GM12878 (cell line): ENCODE results near the gene QPRT. TPM values are rescaled to one million over a fixed set of nuclear protein-coding genes. Genes with fewer than 3 reads are reported as not detected.

Source experiments
- ATAC-seq: fragments of 200-7000 bp; cut with Tn5 transposase; 3 replicates; pipeline ENCODE4 v1.9.1; 2020; ENCODE audit warnings: mild to moderate bottlenecking, moderate library complexity
- BruUV-seq: library from RNA; stranded (reverse); fragments of 400-500 nt; replicated peaks from 2 replicates; lab custom pipeline; 2021; lab: Mats Ljungman, UMichigan
- CTCF ChIA-PET: fragments of 300-600 bp; sonication (Branson Sonifier 250); formaldehyde crosslinking; extraction: SDS; loops from one replicate; lab custom pipeline; 2021; ENCODE audit warnings: inconsistent platforms; lab: Yijun Ruan, JAX
- POLR2A ChIA-PET: fragments of 350-600 bp; formaldehyde crosslinking; extraction: SDS; loops from one replicate; lab custom pipeline; 2021; ENCODE audit warnings: inconsistent platforms; lab: Charles Lee
- RAD21 ChIA-PET: fragments of 300-600 bp; sonication (Branson Sonifier 250); formaldehyde crosslinking; loops from one replicate; lab custom pipeline; 2023; ENCODE audit warnings: antibody characterized with exemption; ENCODE audit not compliant: unreplicated experiment; lab: Charles Lee
- SMC1A ChIA-PET: fragments of 300-600 bp; sonication (Branson Sonifier 250); formaldehyde crosslinking; loops from one replicate; lab custom pipeline; 2023; ENCODE audit not compliant: unreplicated experiment, uncharacterized antibody; lab: Charles Lee
- DNase-seq: peaks from one replicate; pipeline ENCODE4 v3.0.0-alpha.2; 2011; ENCODE audit warnings: low read depth, low spot score
- FAIRE-seq: peaks from 3 replicates; lab custom pipeline; 2011; peaks lifted over from hg19 to GRCh38; lab: Jason Lieb, UNC
- H2AFZ ChIP-seq: 2 replicates; pipeline ENCODE4 v1.6.0; 2011; ENCODE audit warnings: low read depth, low read length, control low read depth; ENCODE audit not compliant: control insufficient read depth
- H3K27ac ChIP-seq: 2 replicates; pipeline ENCODE4 v1.5.1; 2011; ENCODE audit warnings: control low read depth; ENCODE audit not compliant: control insufficient read depth, insufficient read depth
- H3K27me3 ChIP-seq, 2 experiments: replicated peaks in 1 of 2; 2 replicates each; pipeline versions ENCODE4 v1.6.0 to v1.6.1; 2011; ENCODE audit warnings: low read length in 1 of 2; ENCODE audit not compliant: control insufficient read depth in 2 of 2, insufficient read depth in 2 of 2
- H3K36me3 ChIP-seq, 2 experiments: 2 replicates each; pipeline ENCODE4 v1.5.1; 2011; ENCODE audit warnings: low read length in 1 of 2; ENCODE audit not compliant: control insufficient read depth in 2 of 2, insufficient read depth in 2 of 2
- H3K4me1 ChIP-seq: 2 replicates; pipeline ENCODE4 v1.6.1; 2011; ENCODE audit warnings: mild to moderate bottlenecking, low read length, moderate library complexity, mixed read lengths; ENCODE audit not compliant: control insufficient read depth, insufficient read depth
- H3K4me2 ChIP-seq: 2 replicates; pipeline ENCODE4 v1.6.0; 2011; ENCODE audit warnings: control low read depth; ENCODE audit not compliant: control insufficient read depth, insufficient read depth
- H3K4me3 ChIP-seq: fragments of 200-600 bp; sonication (generic); 2 replicates; pipeline ENCODE4 v1.5.1; 2016
- H3K79me2 ChIP-seq: 2 replicates; pipeline ENCODE4 v1.6.0; 2011; ENCODE audit warnings: low read length; ENCODE audit not compliant: control insufficient read depth, insufficient read depth
- H3K9ac ChIP-seq: 2 replicates; pipeline ENCODE4 v1.8.0; 2011; ENCODE audit warnings: low read length, control low read depth, mixed read lengths; ENCODE audit not compliant: control insufficient read depth, insufficient read depth
- H3K9me3 ChIP-seq: replicated peaks from 3 replicates; pipeline ENCODE4 v1.5.1; 2011; ENCODE audit warnings: mild to moderate bottlenecking, low read length; ENCODE audit not compliant: control insufficient read depth, insufficient read depth
- H4K20me1 ChIP-seq: 2 replicates; pipeline ENCODE4 v1.6.0; 2011; ENCODE audit not compliant: control insufficient read depth, insufficient read depth
- FOS ChIP-seq: IDR thresholded peaks from 3 replicates; pipeline ENCODE4 v1.6.1; 2011; ENCODE audit warnings: borderline replicate concordance; ENCODE audit not compliant: insufficient read length; ENCODE audit errors: extremely low read depth
- IKZF1 ChIP-seq: fragments of 450-650 bp; conservative IDR thresholded peaks from 2 replicates; pipeline ENCODE4 v1.6.1; 2017; ENCODE audit warnings: antibody characterized with exemption, mild to moderate bottlenecking
- WGBS: methylation state at CpG from one replicate; pipeline ENCODE4 v1.1.6; 2016; ENCODE audit warnings: low lambda C conversion rate; ENCODE audit not compliant: insufficient replicate concordance, insufficient coverage; ENCODE audit errors: missing lambda C conversion rate; 5-methylcytosine and 5-hydroxymethylcytosine counted together
- in situ Hi-C: fragments of 300-500 bp; cut with MboI; formaldehyde crosslinking; loops from 9 replicates; pipeline ENCODE4 v1.14.3; 2018; ENCODE audit warnings: mixed read lengths
- intact Hi-C: fragments of 100-400 bp; cut with micrococcal nuclease; formaldehyde crosslinking; loops from one replicate; pipeline ENCODE4 v1.14.2; 2022; ENCODE audit not compliant: unreplicated experiment
- polyA plus RNA-seq, 11 experiments: library from polyadenylated mRNA; depleted of rRNA in 4 of 11; unstranded in 6 of 11; stranded (reverse) in 5 of 11; fragments of >200 nt; fragmentation: Nextera tagmentation in 4 of 11; fragmentation: Illumina TruSeq in 1 of 11; extraction: Ambion mirVana in 4 of 11; extraction: Trizol in 1 of 11; gene quantifications; 1 replicate in 1 of 11; 2 replicates in 10 of 11; pipeline versions ENCODE4 v1.2.1 to v1.2.3, GENCODE V29; 2011 to 2016; ENCODE audit warnings: inconsistent platforms in 2 of 11, missing spikeins in 2 of 11, low read depth in 1 of 11
- total RNA-seq, 4 experiments: library from RNA; depleted of rRNA in 3 of 4; stranded (reverse); fragments of >200 nt in 3 of 4; fragmentation: Illumina TruSeq in 1 of 4; extraction: Trizol in 1 of 4; gene quantifications; 2 replicates each; pipeline versions ENCODE4 v1.2.1 to v1.2.3, GENCODE V29; 2013 to 2021
- TF ChIP-seq, protein P1 (sequence below): fragments of 450-650 bp; IDR thresholded peaks from 2 replicates; pipeline ENCODE4 v1.6.1; 2017; ENCODE audit warnings: mild to moderate bottlenecking

The QPRT gene
- total and polyA plus RNA-seq, 10 of the 15 experiments (the other 5 are each of a cell fraction or from before 2014, with no cell fraction given): 2.7 to 43.0 (median 31.3) TPM

DNA sequence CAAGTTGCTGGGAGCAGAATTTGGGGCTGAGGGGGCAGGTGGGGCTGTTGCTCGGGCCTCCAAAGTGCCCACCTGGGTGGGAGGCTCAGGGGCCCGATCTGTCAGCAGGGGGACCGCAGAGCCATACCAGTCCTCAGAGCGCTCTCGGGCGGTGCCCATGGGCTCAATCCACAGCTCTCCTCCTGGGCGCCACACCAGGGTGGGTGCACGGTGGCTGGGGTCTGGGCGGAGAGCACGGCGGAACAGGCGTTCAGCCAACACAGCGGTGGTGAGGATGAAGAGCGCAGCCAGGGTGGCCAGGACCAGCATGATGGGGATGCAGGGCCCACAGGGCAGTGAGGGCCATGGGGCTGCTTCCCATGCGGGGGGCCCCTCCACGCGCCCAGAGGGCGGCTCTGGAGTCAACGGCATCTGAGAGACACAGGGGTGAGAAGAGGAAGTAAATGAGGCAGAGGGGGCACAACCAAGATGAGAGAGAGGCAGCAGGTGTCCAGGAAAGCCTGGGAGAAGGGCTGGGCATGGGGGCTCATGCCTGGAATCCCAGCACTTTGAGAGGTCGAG lies 65.6 kb downstream of the QPRT start:
- H3K4me1 ChIP-seq: peaks cover 39% of the 10 kb centered on the region
- CTCF ChIA-PET: interaction anchor here (0.9 to 1.6 kb wide), 2 partner anchors 13 to 75 kb away, joined by 3 to 4 read pairs; partner anchors contain the start of gene MVP
- whole genome bisulfite sequencing: 75% methylated on average over 19 of the region's 20 CpGs

More for the DNA sequence above, 65.6 kb downstream of the QPRT start:
- Histone ChIP-seq H3K27me3 (no peaks in the 10 kb centered on the region), H3K4me3 (peak overlapping the region; percentile 62; the same call in 1 of the 2 replicates), H2AFZ (no peak overlapping the region), H4K20me1 (no peaks in the 10 kb centered on the region; the same call in 1 of the 2 replicates), H3K79me2 (peaks cover 10% of the 10 kb centered on the region), H3K9me3 (no peaks in the 10 kb centered on the region; the same call in 2 of the 3 replicates), H3K4me2 (peak overlapping the region; percentile 93), H3K9ac (peak overlapping the region; percentile 83), H3K27ac (peak overlapping the region; percentile 90), H3K36me3 (no peaks in the 10 kb centered on the region; a peak in 2 of 4 replicates)
- SMC1A ChIA-PET: interaction anchor here (1.0 kb wide), 2 partner anchors 12 to 14 kb away, joined by 3 to 4 read pairs; no protein-coding TSS in a partner anchor
- DNase-seq (no peak), ATAC-seq (no peak; the same call in 2 of the 3 replicates), FAIRE-seq (no peak)
- POLR2A ChIA-PET: interaction anchor here (1.2 to 3.4 kb wide), 5 partner anchors 10 to 76 kb away, joined by 3 to 20 read pairs (median 5); partner anchors contain the start of genes KIF22 and MVP
- intact Hi-C loops: loop anchor here (5.0 kb wide), 1 partner anchor 38 kb away; no protein-coding TSS in a partner anchor
- in situ Hi-C loops: no loop called here
- RAD21 ChIA-PET: interaction anchor here (0.8 to 1.5 kb wide), 5 partner anchors 10 to 71 kb away, joined by 3 to 9 read pairs (median 3); partner anchors contain the start of gene PAGR1
- BruUV-seq: no TSS peak
- TF ChIP-seq FOS: no peak
- TF ChIP-seq IKZF1: no peak
- TF ChIP-seq, protein P1, sequence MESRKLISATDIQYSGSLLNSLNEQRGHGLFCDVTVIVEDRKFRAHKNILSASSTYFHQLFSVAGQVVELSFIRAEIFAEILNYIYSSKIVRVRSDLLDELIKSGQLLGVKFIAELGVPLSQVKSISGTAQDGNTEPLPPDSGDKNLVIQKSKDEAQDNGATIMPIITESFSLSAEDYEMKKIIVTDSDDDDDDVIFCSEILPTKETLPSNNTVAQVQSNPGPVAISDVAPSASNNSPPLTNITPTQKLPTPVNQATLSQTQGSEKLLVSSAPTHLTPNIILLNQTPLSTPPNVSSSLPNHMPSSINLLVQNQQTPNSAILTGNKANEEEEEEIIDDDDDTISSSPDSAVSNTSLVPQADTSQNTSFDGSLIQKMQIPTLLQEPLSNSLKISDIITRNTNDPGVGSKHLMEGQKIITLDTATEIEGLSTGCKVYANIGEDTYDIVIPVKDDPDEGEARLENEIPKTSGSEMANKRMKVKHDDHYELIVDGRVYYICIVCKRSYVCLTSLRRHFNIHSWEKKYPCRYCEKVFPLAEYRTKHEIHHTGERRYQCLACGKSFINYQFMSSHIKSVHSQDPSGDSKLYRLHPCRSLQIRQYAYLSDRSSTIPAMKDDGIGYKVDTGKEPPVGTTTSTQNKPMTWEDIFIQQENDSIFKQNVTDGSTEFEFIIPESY: peak; percentile 33; the same call in 1 of the 2 replicates
